ENCODE measurements around the gene DNAJB9.

The DNAJB9 gene

DNA sequence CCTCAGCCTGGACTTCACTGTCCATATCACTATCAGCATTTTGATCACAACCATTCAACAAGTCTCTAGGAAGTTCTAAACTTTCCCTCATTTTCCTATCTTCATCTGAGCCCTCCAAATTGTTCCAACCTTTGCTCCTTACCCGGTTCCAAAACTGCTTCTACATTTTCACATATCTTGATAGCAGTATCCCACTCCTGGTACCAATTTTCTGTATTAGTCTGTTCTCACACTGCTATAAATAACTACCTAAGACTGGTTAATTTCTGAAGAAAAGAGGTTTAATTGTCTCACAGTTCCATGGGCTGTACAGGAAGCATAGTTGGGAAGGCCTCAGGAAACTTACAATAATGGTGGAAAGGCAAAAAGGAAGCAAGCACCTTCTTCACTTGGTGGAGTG, 12.1 kb upstream of the DNAJB9 start:
- Histone ChIP-seq H3K79me2 (ENCODE audit: insufficient read depth, low read length) (no peaks in the 10 kb centered on the region), H3K4me3 (ENCODE audit: insufficient read depth, low read length, poor library complexity, severe bottlenecking) (no peak overlapping the region), H3K9me2 (replicated peaks; ENCODE audit: insufficient read depth, low read length) (no peaks in the 10 kb centered on the region), H3K36me3 (ENCODE audit: low read length) (no peaks in the 10 kb centered on the region; the same call in 1 of the 2 replicates), H3K27ac (ENCODE audit: low read depth, low read length) (no peak overlapping the region), H3K9ac (ENCODE audit: low read length) (no peak overlapping the region), H3K4me2 (ENCODE audit: low read depth, low read length, poor library complexity, severe bottlenecking) (no peak overlapping the region), H3F3A (ENCODE audit: insufficient read depth) (no peaks in the 10 kb centered on the region), H3K27me3 (ENCODE audit: low read length) (no peaks in the 10 kb centered on the region), H3K9me3 (ENCODE audit: insufficient read depth, low read length) (peaks cover 13% of the 10 kb centered on the region; the same call in 1 of the 2 replicates), H4K20me1 (ENCODE audit: low read depth, low read length) (no peaks in the 10 kb centered on the region), H2AFZ (ENCODE audit: low read depth, low read length, severe bottlenecking) (no peak overlapping the region)
- TF ChIP-seq, protein P1, sequence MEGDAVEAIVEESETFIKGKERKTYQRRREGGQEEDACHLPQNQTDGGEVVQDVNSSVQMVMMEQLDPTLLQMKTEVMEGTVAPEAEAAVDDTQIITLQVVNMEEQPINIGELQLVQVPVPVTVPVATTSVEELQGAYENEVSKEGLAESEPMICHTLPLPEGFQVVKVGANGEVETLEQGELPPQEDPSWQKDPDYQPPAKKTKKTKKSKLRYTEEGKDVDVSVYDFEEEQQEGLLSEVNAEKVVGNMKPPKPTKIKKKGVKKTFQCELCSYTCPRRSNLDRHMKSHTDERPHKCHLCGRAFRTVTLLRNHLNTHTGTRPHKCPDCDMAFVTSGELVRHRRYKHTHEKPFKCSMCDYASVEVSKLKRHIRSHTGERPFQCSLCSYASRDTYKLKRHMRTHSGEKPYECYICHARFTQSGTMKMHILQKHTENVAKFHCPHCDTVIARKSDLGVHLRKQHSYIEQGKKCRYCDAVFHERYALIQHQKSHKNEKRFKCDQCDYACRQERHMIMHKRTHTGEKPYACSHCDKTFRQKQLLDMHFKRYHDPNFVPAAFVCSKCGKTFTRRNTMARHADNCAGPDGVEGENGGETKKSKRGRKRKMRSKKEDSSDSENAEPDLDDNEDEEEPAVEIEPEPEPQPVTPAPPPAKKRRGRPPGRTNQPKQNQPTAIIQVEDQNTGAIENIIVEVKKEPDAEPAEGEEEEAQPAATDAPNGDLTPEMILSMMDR (IDR thresholded peaks at IDR 0.05; ENCODE audit: insufficient read depth, low read length, poor library complexity, severe bottlenecking), result no peak

DNA sequence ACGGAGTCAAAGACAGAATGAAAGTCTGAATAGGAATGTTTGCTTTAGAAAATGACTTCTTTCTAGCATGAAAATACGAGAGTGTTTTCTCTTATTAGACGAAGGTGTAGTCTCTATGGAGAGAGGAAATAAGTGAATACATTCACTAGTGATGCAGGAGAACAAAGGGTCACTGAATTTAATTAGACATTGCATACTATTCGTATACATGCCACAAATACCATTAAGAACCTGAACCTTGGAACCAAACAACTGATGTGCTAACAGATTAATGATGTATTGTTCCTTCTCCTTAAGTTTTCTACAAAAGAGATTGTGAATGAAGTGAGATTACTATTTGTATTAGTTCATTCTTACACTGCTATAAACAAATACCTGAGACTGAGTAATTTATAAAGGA, 10.4 kb upstream of the DNAJB9 start:
- Histone ChIP-seq H3K4me3 (ENCODE audit: insufficient read depth, low read length, poor library complexity, severe bottlenecking) (no peak overlapping the region), H3K9me3 (ENCODE audit: insufficient read depth, low read length) (peaks cover 13% of the 10 kb centered on the region; the same call in 1 of the 2 replicates), H3K9ac (ENCODE audit: low read length) (no peak overlapping the region), H3K79me2 (ENCODE audit: insufficient read depth, low read length) (peaks cover 1% of the 10 kb centered on the region; the same call in 1 of the 2 replicates), H3F3A (ENCODE audit: insufficient read depth) (no peaks in the 10 kb centered on the region; the same call in 1 of the 2 replicates), H3K27ac (ENCODE audit: low read depth, low read length) (no peak overlapping the region), H3K27me3 (ENCODE audit: low read length) (no peaks in the 10 kb centered on the region), H3K36me3 (ENCODE audit: low read length) (peaks cover 7% of the 10 kb centered on the region; the same call in 1 of the 2 replicates), H4K20me1 (ENCODE audit: low read depth, low read length) (no peaks in the 10 kb centered on the region), H2AFZ (ENCODE audit: low read depth, low read length, severe bottlenecking) (no peak overlapping the region), H3K9me2 (replicated peaks; ENCODE audit: insufficient read depth, low read length) (no peaks in the 10 kb centered on the region), H3K4me2 (ENCODE audit: low read depth, low read length, poor library complexity, severe bottlenecking) (no peak overlapping the region)
- TF ChIP-seq, protein P1 (IDR thresholded peaks at IDR 0.05; ENCODE audit: insufficient read depth, low read length, poor library complexity, severe bottlenecking), result no peak
- TF ChIP-seq EZH2phosphoT487 (conservative IDR thresholded peaks at IDR 0.05; ENCODE audit: low read length), result no peak

GRCh38 chr7:108561047-108561619, 8.5 kb upstream of the DNAJB9 start:
- no peaks in the 10 kb centered on the region for H3K27me3 ChIP-seq (ENCODE audit: low read length)
- no peaks in the 10 kb centered on the region for H4K20me1 ChIP-seq (ENCODE audit: low read depth, low read length)
- H3K36me3 ChIP-seq (ENCODE audit: low read length), result peaks cover 20% of the 10 kb centered on the region; the same call in 1 of the 2 replicates
- peaks cover 13% of the 10 kb centered on the region; the same call in 1 of the 2 replicates for H3K9me3 ChIP-seq (ENCODE audit: insufficient read depth, low read length)
- TF ChIP-seq, protein P1 (IDR thresholded peaks at IDR 0.05; ENCODE audit: insufficient read depth, low read length, poor library complexity, severe bottlenecking), result no peak
- TF ChIP-seq EZH2phosphoT487 (conservative IDR thresholded peaks at IDR 0.05; ENCODE audit: low read length), result no peak
- no peak overlapping the region for H3K4me2 ChIP-seq (ENCODE audit: low read depth, low read length, poor library complexity, severe bottlenecking)
- no peak overlapping the region for H3K9ac ChIP-seq (ENCODE audit: low read length)
- H3K79me2 ChIP-seq (ENCODE audit: insufficient read depth, low read length), result peaks cover 12% of the 10 kb centered on the region
- no peaks in the 10 kb centered on the region; the same call in 1 of the 2 replicates for H3F3A ChIP-seq (ENCODE audit: insufficient read depth)
- no peaks in the 10 kb centered on the region for H3K9me2 ChIP-seq (replicated peaks; ENCODE audit: insufficient read depth, low read length)
- no peak overlapping the region for H3K27ac ChIP-seq (ENCODE audit: low read depth, low read length)
- H2AFZ ChIP-seq (ENCODE audit: low read depth, low read length, severe bottlenecking), result no peak overlapping the region
- no peak overlapping the region for H3K4me3 ChIP-seq (ENCODE audit: insufficient read depth, low read length, poor library complexity, severe bottlenecking)

All from SU-DHL-6 (cell line).